Measurements from ENCODE around the gene SGTB. TPM values are rescaled to one million over a fixed set of nuclear protein-coding genes. Genes with fewer than 3 reads are reported as not detected.
A peak's percentile ranks its signal among the peaks of the same experiment; 100 is the strongest.

SGTB gene
- total RNA-seq = 1 to 10 TPM; 3.1 to 3.6 TPM

DNA sequence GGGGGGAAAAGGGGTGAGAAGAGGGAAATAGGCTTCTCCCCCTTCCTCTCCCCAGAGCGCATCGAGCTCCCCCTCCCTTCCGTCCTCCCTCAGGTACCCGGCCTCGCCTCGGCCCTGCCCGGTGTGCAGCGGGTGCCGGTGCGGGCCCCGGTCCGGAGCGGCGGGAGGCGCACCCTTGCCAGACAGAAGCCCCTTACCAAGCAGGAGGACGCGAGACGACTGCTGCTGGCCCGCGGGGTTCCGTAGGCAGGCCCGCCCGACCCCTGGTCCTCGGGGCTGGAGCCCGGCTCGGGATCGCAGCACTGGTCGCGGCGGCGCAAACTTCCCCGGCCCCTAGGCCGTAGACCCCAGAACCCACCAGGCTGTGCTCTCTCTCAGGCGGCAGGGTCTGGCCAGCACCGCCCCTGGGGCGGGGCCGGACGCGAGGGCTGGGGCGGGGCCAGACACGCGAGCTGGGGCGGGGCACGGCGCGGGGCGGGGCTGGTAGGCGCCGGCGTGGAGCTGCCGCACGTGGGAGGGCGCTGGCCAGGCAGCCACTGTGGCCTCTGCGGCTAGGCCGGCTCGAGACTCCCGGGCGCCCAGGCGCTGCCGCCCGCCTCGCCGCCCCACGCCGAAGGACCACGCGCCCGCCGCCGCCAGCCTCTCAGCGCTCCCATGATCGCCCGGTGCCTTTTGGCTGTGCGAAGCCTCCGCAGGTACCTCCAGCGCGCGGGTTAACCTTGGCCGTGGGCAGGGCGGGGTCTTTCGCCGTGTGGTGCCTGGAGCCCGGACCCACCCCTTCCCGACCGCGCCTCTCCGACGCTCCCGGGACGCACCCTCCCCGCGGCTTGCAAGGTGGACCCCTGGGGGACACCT is at the start of gene SGTB, which contains the start of gene NLN:
Gene SGTB, minus strand, starts transcription at position 390 of the 855 bp plus-strand sequence. CDS start 1,302 bp downstream, outside the sequence.
Gene NLN, plus strand, starts transcription at position 486 of the 855 bp plus-strand sequence. Its CDS starts 169 bp downstream, at position 655.
- intact Hi-C loops (cut with DNase I) = no loop called here
- peak within 1 kb of the TSS in 3 of 4 donors; percentile 60 to 78 (median 69) for H3K27ac ChIP-seq
- DNase-seq (peak; percentile 82 to 89 (median 85)), ATAC-seq (peak; percentile 99)
- no peaks in the 10 kb centered on the region for H3K27me3 ChIP-seq
- H3K4me1 ChIP-seq = peaks cover 14% of the 10 kb centered on the region
- peak within 1 kb of the TSS; percentile 76 to 89 for H3K4me3 ChIP-seq
- 0% methylated on average over 2 to 91 of the region's 92 CpGs for WGBS, 2 donors
- H3K9me3 ChIP-seq = no peaks in the 10 kb centered on the region
- TF ChIP-seq, protein P1, sequence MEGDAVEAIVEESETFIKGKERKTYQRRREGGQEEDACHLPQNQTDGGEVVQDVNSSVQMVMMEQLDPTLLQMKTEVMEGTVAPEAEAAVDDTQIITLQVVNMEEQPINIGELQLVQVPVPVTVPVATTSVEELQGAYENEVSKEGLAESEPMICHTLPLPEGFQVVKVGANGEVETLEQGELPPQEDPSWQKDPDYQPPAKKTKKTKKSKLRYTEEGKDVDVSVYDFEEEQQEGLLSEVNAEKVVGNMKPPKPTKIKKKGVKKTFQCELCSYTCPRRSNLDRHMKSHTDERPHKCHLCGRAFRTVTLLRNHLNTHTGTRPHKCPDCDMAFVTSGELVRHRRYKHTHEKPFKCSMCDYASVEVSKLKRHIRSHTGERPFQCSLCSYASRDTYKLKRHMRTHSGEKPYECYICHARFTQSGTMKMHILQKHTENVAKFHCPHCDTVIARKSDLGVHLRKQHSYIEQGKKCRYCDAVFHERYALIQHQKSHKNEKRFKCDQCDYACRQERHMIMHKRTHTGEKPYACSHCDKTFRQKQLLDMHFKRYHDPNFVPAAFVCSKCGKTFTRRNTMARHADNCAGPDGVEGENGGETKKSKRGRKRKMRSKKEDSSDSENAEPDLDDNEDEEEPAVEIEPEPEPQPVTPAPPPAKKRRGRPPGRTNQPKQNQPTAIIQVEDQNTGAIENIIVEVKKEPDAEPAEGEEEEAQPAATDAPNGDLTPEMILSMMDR (IDR thresholded peaks at IDR 0.05) = no peak
- TF ChIP-seq POLR2A (IDR thresholded peaks at IDR 0.05) = peak; percentile 17 to 47 (median 24)
- H3K36me3 ChIP-seq (replicated peaks in 1 of 2; ENCODE audit: insufficient read depth in 1 of 2, low read depth in 2 of 2) = no peaks in the 10 kb centered on the region

- no peak for DNase-seq
- no peaks in the 10 kb centered on the region for H3K27me3 ChIP-seq
- ATAC-seq = no peak
- H3K9me3 ChIP-seq = no peaks in the 10 kb centered on the region
- H3K4me3 ChIP-seq = no peak overlapping the region
- intact Hi-C loops (cut with DNase I) = no loop called here
- TF ChIP-seq POLR2A (IDR thresholded peaks at IDR 0.05) = no peak
- TF ChIP-seq, protein P1 (IDR thresholded peaks at IDR 0.05) = no peak
- no peaks in the 10 kb centered on the region for H3K4me1 ChIP-seq
- 93 to 97% methylated on average over 2 of the region's 2 CpGs for WGBS, 2 donors
- H3K27ac ChIP-seq = no peak overlapping the region
- H3K36me3 ChIP-seq (replicated peaks in 1 of 2; ENCODE audit: insufficient read depth in 1 of 2, low read depth in 2 of 2) = no peaks in the 10 kb centered on the region
Observed at GRCh38 chr5:65771266-65771665, 49.4 kb upstream of the SGTB start.

GRCh38 chr5:65769539-65769938 is 47.6 kb upstream of the SGTB start:
- TF ChIP-seq, protein P1 (IDR thresholded peaks at IDR 0.05) = no peak
- TF ChIP-seq POLR2A (IDR thresholded peaks at IDR 0.05) = no peak
- 34 to 40% methylated on average over 1 of the region's 1 CpG for WGBS, 2 donors

DNA sequence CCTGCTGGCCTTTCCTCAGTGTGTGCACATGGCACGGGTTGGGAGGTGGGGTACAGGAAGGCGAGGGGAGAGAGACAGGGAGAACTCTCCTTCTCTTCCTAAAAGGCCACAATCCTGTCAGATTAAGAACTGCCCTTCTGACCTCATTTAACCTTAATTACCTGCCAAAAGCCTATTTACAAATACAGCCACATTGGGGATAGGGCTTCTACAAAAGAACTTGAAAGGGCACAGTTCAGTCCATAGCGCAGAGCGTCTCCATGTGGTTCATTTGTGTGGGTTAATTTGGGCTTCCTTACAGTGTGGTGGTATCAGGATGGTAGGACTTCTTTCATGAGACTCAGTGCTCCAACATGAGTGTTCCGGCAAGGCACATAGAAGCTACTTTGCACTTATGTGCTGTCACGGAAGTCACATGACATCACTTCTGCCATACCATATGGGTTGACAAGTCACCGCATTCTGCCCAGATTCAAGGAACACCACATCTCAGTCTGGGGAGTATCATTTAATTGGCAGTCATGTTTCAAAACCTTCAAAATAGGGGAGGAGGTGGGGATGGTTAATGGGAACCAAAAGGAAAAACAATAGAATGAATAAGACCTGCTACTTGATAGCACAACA is 46.9 kb upstream of the SGTB start:
- ATAC-seq (no peak), DNase-seq (no peak)
- WGBS, 2 donors = 97% methylated on average over 7 of the region's 7 CpGs
- Histone ChIP-seq H3K4me1 (no peaks in the 10 kb centered on the region), H3K9me3 (no peaks in the 10 kb centered on the region), H3K36me3 (replicated peaks in 1 of 2; ENCODE audit: insufficient read depth in 1 of 2, low read depth in 2 of 2) (no peaks in the 10 kb centered on the region), H3K27me3 (no peaks in the 10 kb centered on the region), H3K4me3 (no peak overlapping the region), H3K27ac (no peak overlapping the region)
- intact Hi-C loops (cut with DNase I) = no loop called here
- TF ChIP-seq POLR2A (IDR thresholded peaks at IDR 0.05) = no peak
- TF ChIP-seq, protein P1 (IDR thresholded peaks at IDR 0.05) = no peak

More at GRCh38 chr5:65769539-65769938, 47.6 kb upstream of the SGTB start:
- H3K4me1 ChIP-seq = no peaks in the 10 kb centered on the region
- no peaks in the 10 kb centered on the region for H3K9me3 ChIP-seq
- H3K4me3 ChIP-seq = no peak overlapping the region
- DNase-seq (no peak), ATAC-seq (no peak)
- H3K36me3 ChIP-seq (replicated peaks in 1 of 2; ENCODE audit: insufficient read depth in 1 of 2, low read depth in 2 of 2) = no peaks in the 10 kb centered on the region
- intact Hi-C loops (cut with DNase I) = no loop called here
- H3K27me3 ChIP-seq = no peaks in the 10 kb centered on the region
- H3K27ac ChIP-seq = no peak overlapping the region

All from body of pancreas (tissue), 4 donors.